Embryonic facial prominence (tissue), 1 donor: ENCODE data around the gene SLC25A33.
"Not testable (repeated sequence)": the region's sequence is repeated elsewhere in the genome, so short reads cannot be mapped to it uniquely, and the experiment has no call there.

Experiments used
- DNase-seq: peaks from one replicate; pipeline ENCODE4 v3.0.0-alpha.2; 2016; ENCODE audit errors: extremely low spot score

Gene SLC25A33

DNA sequence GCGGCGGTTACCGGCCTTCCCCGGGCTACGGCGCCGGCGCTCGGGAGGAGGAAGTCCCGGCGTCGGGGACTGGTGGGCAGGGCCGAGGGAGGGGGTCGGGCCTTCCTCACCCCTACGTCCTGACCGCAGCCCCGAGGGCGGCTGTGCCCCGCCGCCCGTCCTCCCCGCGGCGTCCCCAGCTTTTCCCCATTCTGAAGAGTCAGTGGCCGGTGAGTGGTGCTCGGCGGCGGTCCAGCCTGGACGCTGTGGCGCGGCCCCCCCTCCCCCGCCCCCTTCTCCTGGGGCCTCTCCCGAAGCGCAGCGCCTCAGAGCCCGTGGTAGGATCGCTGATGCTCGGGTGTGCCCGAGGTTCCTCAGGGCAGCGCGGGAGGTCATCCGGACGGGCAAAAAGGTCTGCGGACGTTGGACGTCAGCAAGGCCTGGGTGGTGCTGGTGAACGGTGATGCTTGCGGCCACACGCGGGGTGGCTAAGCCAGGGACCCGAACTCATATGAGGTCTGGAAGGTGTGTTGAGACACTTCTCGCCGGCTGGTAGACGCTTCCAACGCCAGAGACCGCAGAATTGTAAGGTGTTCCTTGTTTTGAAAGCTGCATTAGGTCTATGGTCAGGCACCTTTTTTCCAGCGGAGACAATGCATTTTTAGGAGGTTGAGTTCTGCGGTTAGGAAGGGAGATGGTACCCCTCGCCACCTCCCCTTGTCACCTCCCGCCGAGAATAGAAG is 725 bp downstream of the SLC25A33 start:
- DNase-seq, result no peak

DNA sequence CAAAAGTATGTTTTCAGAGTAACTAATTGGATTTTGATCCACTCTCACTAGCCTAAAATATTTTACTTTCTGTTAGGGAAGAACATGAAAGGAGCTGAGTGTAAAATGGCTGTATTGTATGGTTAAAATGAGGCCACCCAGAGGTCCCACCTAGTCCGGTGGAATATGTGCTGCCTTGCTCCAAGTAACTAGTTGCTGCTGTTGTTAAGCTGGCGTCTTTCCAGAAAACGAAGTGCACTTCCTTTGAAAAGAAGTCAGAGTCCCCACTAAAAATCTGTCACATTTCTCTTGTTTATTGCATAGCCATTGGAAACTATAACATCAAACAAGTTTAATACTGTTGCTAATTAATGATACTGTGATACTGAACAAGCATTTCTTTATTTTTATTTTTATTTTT is 3.2 kb downstream of the SLC25A33 start:
- no peak for DNase-seq

DNA sequence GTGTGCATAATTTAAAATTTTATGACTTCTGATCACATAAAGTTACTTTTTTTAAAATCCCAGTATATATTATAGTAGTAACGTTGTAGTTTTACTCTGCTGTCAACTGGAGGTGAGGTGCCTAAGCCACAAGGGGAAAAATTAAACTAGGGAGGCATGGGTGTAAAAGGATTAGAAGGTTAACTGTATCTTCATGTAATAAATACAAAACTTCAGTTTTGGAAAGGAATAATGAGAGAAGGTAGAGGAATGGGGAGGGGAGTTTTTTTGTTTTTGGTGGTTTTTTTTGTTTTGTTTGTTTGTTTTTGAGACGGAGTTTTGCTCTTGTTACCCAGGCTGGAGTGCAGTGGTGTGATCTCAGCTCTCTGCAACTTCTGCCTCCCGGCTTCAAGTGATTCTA is 5.7 kb downstream of the SLC25A33 start:
- DNase-seq, result no peak

DNA sequence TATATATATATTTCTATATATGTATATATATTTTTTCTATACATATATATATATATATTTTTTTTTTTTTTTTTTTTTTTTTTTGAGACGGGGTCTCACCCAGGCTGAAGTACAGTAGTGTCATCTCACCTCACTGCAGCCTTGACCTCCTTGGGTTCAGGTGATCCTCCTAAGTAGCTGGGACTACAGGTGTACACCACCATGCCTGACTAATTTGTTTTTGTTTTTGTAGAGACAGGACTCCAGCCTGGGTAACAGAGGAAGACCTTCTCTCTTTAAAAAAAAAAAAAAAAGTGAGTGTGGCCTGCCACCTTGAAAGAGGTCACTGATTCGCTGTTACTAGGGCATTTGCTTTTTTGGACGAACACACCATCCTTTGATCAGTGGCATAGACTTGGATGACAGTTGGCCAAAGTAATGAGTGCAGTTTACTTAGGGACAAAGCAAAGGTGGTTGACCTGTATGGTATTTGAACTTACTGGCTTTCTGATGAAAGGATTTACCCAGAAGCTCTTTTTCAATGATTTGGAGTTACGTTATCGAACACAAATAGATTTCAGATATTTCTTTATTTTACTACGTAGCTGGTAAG is 10.8 kb downstream of the SLC25A33 start:
- DNase-seq, result no peak

DNA sequence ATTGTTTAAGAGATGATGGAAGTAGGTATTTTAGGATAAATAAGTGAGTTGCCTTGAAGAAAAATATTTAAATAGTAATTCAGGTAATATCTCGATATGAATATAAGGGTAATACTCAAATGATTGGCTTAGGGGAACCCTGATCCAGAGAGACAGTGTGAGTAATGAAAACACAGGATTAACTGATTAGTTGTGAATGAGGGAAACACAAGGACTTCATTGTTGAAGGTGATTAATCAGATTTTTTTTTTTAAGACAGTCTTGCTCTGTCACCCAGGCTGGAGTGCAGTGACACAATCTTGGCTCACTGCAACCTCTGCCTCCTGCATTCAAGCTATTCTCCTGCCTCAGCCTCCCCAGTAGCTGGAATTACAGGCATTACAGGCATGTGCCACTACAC is 12.7 kb downstream of the SLC25A33 start:
- DNase-seq, result no peak

DNA sequence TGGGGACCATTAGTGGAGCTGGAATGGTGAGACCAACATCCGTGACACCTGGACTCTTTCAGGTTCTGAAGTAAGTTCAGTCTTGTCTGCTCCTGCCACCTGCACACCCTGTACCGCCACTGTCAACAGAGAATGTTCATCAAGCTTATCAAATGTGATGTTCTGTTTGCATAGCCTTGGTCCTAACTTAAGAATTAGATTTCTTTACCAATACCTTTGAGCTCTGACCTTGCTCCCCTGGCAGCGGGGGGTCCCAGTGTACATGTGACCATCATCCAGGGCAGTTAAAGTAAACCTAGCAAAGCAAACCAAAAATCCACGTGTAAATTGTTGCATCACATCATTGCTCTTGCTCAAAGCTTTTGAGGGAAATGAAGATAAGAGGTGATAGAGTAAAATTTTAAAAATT is 14.5 kb downstream of the SLC25A33 start:
- no peak for DNase-seq

DNA sequence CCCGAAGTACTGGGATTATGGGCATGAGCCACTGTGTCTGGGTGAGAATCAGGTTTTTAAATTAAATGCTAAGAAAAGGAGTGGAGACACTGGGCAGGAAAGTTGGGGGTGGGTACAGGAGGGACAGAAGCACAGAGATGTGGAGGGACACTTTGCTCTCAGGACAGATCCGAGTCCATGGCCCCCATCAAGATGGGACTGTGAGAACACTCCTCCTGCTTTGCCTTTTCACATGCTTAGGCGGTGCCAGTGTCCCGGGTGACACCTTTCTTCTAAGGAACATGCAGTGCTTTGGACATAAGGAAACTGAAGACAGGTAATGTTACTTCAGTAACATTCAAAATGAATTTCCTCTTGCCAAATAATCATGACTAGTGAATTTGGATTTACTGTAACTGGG is 16.7 kb downstream of the SLC25A33 start:
- DNase-seq, result no peak

DNA sequence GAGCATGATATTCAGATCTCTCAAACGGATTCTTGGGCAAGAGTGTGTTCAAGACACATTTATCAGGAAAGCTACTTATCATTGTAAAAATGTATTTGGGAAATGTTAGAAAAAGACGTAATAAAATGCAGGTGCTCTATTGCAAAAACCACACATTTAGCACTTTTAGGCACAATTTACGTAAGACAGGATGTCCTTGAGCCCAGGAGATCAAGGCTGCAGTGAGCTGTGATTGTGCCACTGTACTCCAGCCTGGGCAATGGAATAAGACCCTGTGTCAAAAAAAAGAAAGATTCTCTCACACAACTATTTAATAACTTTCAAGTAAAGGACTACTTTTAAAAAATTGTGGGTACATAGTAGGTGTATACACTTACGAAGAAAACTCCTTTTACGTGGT is 18.4 kb downstream of the SLC25A33 start:
- DNase-seq, result no peak

DNA sequence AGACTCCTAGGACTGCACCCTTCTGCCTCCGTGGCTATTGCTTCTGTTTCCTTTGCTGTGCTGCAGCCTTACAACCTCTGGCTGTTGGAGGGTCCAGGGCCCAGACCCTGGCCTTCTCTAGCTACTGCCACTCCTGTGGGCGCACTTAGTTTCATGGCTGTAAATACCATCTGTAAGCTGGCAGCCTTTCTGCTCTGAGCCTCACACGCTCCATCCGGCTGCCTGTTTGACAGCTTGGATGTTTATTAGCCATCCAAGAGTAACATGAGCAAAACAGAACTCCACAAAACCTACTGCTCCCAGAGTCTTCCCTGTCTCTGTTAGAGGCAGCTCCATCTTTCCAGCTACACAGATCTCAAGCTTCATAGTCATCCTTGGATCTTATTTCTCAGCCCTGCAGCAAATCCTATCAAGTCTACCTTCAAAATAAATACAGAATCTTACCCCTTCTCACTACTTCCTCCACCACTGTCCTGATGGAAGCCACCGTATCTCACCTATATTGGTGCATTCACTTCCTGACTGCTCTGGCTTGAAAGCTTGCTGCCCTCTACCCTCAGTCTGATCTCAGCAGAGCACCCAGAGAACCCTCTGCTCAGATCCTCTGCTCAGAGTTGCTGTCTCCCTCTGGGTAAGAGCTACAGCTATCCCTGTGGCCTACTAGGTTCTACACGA is 19.1 kb downstream of the SLC25A33 start:
- no peak for DNase-seq

DNA sequence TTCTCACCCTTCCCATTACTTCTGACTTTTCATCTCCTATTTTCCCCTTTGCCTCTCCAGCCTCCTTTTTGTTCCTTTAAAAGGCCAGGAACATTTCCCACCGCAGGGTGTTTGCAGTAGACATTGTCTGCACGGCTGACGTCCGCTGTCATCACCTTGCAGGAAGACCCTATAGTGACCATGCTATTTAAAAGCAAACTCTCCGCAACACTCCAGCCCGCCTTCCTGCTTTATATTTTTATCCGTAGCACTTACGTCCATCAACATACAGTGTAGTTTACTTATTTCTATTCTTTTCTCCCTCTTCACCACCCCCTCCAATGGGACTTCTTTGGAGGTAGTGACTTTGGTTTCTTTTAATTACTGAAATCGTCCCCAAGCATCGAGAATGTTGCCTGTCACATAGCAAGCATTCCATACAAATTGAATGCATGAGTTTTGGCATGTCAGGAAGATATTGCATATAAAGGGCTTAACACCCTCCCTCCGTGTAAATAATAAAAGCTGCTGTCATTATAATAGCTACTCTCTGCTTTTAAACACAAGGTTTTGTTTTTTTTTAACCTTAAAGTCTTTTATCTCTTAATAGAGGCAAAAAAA is 19.8 kb downstream of the SLC25A33 start:
- peak; percentile 12 for DNase-seq

DNA sequence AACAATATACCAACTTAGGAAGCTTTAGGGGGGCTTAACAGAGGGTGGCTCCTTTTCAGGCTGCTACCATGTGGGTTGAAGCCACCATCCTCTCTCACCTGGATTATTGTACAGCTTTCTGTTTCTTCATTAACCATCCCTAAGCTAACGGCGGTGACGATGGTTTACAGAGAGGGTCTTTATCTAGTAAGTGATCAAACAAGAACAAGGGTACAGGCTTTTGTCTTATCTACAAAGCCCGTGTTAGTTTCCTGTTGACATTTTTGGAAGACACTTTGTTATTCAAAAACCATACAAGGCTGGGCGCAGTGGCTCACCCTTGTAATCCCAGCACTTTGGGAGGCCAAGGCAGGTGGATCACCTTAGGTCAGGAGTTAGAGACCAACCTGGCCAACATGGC is 20.4 kb downstream of the SLC25A33 start:
- DNase-seq, result no peak

DNA sequence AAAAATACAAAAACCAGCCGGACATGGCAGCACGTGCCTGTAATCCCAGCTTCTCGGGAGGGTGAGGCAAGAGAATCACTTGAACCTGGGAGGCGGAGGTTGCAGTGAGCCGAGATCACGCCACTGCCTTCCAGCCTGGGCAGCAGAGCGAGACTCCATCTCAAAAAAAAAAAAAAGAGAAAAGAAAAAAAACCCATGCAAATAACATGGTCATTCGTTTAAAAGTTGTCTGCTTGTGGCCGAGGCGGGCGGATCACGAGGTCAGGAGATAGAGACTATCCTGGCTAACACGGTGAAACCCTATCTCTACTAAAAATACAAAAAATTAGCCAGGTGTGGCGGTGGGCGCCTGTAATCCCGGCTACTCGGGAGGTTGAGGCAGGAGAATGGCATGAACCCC is 20.8 kb downstream of the SLC25A33 start:
- not testable (repeated sequence) for DNase-seq

DNA sequence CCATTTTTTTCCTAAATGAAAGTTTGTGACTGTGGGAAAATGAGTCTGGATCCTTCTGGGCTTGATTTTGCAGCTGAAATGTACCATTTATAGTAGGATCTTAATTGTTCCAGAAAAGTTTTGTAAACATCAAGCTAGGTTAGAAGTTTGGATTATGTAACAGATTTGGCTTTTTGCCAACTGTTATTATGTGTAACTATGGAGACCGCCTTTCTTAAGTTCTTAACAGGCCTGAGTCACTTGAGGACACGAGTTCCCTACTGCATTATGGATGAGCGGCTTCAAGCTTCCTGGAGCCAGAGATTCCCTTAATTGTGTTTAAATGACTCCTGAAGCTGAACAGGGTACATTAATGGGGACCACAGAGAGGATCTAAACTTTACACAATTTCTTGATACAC is 22.2 kb downstream of the SLC25A33 start:
- DNase-seq, result peak; percentile 45

DNA sequence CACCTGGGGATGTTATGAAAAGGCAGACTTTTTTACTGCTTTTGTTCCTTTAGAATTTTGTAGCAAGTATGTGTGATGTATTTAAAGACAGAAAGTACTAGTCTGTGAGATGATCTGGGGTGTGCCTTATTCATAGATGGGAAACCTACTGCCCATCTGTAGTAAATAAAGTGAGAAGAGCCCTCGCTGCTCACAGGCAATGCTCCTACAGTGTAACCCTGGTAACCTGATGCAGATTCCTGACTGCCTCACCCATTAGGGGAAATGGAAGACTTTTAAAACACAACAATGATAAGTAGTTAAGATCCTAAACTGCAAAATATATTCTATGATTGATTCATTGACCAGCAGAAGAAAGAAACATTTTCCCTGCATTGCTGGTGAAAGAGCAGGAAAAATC is 30.0 kb downstream of the SLC25A33 start:
- no peak for DNase-seq

DNA sequence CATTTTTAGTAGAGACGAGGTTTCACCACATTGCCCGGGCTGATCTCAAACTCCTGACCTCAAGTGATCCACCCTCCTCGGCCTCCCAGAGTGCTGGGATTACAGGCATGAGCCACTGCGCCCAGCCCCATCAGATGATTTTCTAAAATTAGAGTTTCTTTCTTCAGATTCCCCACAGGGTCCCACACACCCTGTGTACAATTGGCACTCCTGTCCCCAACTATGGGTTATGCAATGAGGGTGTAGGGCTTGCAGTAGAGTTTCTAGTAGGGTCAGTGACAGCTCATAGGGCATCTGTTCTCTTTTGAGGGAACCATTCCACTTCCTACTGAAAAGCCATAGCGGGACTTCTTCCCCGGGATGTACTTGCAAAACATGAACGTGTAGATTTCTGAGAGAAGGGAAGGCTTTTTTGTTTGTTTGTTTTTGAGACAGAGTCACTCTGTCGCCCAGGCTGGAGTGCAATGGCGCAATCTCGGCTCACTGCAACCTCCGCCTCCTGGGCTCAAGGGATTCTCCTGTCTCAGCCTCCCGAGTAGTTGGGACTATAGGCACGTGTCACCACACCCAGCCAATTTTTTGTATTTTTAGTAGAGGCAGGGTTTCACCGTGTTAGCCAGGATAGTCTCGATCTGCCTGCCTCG is 31.7 kb downstream of the SLC25A33 start:
- DNase-seq, result not testable (repeated sequence)

DNA sequence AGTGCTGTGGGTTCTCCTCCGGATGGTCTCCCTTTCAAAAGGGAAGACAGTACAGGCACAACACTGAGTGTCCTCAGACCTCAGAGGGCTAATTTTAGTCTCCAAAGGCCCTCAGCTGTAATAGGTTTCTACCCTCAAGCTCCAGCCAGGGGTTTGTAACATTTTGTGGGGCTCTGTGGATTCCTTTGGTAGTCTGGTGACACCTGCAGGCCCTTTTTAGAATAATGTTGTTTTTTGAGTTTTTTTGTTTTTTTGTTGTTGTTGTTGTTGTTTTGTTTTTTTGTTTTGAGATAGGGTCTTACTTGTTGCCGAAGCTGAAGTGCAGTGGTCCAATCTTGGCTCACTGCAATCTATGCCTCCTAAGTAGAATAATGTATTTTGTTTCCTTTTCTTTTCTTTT is 34.5 kb downstream of the SLC25A33 start:
- no peak for DNase-seq

DNA sequence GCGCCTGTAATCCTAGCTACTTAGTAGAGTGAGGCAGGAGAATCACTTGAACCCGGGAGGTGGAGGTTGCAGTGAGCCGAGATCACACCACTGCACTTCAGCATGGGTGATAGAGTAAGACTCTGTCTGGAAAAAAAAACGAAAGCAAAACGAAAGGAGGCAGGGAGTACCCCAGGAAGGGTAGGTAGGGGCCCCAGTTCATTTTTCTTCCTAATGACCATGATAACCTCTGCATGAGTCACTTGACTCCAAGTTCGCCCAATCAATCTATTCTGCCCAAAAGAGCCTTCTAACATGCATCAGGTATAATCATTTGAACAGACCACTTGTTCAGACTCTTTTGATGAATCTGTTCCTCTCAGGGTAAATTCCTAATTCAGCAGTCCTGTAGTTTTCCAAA is 36.2 kb downstream of the SLC25A33 start:
- no peak for DNase-seq

DNA sequence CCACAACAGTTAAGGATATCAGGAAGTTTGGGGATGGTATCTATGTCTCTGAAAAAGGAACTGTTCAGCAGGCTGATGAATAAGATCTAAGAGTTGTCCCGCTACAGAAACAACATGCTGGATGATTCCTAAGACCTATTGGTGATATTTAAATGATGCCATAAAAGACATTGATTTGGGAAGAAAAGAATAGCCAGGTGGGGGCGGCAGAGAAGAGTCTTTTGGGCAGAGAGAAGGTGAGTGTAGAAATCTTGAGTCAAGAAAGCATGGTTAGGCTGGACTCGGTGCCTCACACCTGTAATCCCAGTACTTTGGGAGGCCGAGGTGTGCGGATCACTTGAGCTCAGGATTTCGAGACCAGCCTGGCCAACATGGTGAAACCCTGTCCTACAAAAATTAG is 37.6 kb downstream of the SLC25A33 start:
- DNase-seq, result no peak

DNA sequence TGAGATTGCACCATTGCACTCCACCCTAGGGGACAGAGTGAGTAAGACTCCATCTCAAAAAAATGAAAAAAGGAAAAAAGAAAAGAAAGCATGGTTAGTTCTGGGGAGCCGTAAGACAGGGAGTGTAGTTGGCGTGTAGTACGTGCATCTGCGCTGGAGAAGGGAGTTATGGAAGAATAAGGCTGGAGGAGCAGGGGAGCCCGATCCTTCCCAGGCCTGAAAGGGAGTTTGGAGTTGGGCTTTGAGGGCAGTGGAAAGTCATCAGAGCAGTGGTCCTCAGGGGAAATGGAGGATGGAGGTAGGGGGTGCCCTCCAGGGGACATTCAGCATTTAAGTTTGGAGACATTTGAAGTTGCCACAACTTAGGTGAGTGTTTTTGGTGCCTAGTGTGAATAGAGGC is 38.2 kb downstream of the SLC25A33 start:
- no peak for DNase-seq

DNA sequence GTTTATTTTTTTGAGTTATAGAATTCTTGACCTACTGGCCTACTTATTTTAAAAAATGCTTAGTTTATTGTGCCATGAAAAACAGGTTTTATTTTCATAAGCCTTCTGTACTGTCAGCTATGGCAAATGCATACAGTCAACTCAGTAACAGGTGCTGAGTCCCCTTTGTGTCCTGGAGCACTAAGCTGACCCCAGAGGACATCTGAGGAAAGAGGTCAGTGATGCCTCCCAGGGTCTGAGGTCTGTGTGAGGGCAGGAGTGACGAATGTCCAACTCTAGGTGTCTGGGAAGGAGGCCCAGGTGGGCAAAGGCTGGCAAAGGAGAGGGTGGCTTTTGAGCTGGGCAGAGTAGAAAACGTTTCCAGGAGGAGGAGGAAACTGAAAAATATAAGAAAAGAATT is 41.7 kb downstream of the SLC25A33 start:
- no peak for DNase-seq

DNA sequence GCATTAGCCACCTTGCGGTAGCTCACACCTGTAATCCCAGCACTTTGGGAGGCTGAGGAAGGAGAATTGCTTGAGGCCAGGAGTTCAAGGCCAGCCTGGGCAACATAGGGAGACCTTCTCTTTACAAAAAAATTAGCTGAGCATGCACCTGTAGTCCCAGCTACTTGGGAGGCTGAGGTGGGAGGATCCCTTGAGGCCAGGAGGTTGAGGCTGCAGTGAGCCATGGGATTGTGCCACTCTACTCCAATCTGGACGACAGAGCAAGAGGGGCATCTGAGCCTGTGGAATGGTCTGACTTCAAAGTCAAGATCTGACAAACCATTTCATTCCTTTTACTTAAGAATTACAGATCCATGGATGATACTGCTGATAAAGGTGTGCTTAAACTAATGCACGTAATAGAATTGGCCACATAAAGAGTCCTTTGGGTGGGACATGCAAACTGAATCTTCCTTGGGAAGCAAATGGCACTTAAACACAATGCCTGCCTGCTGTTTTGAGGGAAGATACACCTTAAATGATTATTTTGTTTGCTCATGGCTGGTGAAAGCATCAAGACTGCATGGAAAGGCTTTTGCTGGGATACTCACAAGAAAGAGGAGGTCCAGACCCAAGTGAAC is 47.0 kb downstream of the SLC25A33 start:
- DNase-seq, result no peak
